Measurements from ENCODE around the gene RNF214. TPM values are rescaled to one million over a fixed set of nuclear protein-coding genes. Genes with fewer than 3 reads are reported as not detected.

The RNF214 gene
- total RNA-seq, 1 donor, result 4.7 TPM

Other genes starting within 250 kb of the RNF214 start
- 40.0 TPM for gene SIK3, start 134.2 kb upstream of the RNF214 start, total RNA-seq
- 110 TPM for gene PAFAH1B2, start 88.4 kb upstream of the RNF214 start, total RNA-seq
- 46.6 TPM for gene SIDT2, start 53.9 kb upstream of the RNF214 start, total RNA-seq
- 8.6 TPM for gene TAGLN, start 33.3 kb upstream of the RNF214 start, total RNA-seq
- gene PCSK7, start 598 bp upstream of the RNF214 start, total RNA-seq, result 96.1 TPM
- 0.52 TPM for gene BACE1-AS, start 58.7 kb downstream of the RNF214 start, total RNA-seq
- 1.9 TPM for gene BACE1, start 83.6 kb downstream of the RNF214 start, total RNA-seq
- gene CEP164, start 95.2 kb downstream of the RNF214 start, total RNA-seq, result 13.4 TPM

All from mononuclear cell (primary cell).